ENCODE results near the gene ZFP90. TPM values are rescaled to one million over a fixed set of nuclear protein-coding genes. Genes with fewer than 3 reads are reported as not detected.

The ZFP90 gene
- 14.9 TPM for polyA plus RNA-seq (2012; ENCODE audit: insufficient read depth, insufficient read length, low read depth)

- peak; percentile 94 for DNase-seq
- Histone ChIP-seq H3K4me1 (no peaks in the 10 kb centered on the region), H3K27me3 (no peaks in the 10 kb centered on the region), H3K4me3 (ENCODE audit: low read depth, low read length) (peak within 1 kb of the TSS; percentile 87), H3K36me3 (no peaks in the 10 kb centered on the region; the same call in 1 of the 2 replicates), H3K9me3 (no peaks in the 10 kb centered on the region; the same call in 1 of the 2 replicates)
- TF ChIP-seq, protein P1, sequence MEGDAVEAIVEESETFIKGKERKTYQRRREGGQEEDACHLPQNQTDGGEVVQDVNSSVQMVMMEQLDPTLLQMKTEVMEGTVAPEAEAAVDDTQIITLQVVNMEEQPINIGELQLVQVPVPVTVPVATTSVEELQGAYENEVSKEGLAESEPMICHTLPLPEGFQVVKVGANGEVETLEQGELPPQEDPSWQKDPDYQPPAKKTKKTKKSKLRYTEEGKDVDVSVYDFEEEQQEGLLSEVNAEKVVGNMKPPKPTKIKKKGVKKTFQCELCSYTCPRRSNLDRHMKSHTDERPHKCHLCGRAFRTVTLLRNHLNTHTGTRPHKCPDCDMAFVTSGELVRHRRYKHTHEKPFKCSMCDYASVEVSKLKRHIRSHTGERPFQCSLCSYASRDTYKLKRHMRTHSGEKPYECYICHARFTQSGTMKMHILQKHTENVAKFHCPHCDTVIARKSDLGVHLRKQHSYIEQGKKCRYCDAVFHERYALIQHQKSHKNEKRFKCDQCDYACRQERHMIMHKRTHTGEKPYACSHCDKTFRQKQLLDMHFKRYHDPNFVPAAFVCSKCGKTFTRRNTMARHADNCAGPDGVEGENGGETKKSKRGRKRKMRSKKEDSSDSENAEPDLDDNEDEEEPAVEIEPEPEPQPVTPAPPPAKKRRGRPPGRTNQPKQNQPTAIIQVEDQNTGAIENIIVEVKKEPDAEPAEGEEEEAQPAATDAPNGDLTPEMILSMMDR (IDR thresholded peaks at IDR 0.05; ENCODE audit: low read depth, low read length) = no peak
Observed at GRCh38 chr16:68538880-68539701, at the start of gene ZFP90. Gene ZFP90 (plus strand): TSS chr16:68539291. CDS start chr16:68539793, 502 bp downstream.

DNA sequence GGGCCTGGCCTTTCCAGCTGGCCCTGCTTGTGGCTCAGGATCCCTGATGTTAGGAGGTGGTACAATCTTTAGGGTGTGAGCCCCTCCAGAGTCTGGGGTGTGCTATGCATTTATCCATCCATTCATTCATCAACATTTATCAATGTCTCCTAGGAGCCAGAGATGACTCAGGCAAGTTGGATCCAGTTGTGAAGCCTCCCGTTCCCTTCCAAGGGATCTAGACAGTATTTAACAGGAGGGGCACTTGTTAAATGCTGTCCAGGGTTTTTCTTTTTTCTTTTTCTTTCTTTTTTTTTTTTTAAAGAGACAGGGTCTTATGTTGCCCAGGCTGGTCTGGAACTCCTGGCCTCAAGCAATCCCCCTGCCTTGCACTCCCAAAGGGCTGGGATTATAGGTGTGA, 48.7 kb upstream of the ZFP90 start:
- Histone ChIP-seq H3K27me3 (no peaks in the 10 kb centered on the region), H3K4me3 (ENCODE audit: low read depth, low read length) (no peak overlapping the region), H3K36me3 (no peaks in the 10 kb centered on the region), H3K9me3 (no peaks in the 10 kb centered on the region; the same call in 1 of the 2 replicates), H3K4me1 (no peaks in the 10 kb centered on the region)
- no peak for DNase-seq
- TF ChIP-seq, protein P1 (IDR thresholded peaks at IDR 0.05; ENCODE audit: low read depth, low read length) = no peak

DNA sequence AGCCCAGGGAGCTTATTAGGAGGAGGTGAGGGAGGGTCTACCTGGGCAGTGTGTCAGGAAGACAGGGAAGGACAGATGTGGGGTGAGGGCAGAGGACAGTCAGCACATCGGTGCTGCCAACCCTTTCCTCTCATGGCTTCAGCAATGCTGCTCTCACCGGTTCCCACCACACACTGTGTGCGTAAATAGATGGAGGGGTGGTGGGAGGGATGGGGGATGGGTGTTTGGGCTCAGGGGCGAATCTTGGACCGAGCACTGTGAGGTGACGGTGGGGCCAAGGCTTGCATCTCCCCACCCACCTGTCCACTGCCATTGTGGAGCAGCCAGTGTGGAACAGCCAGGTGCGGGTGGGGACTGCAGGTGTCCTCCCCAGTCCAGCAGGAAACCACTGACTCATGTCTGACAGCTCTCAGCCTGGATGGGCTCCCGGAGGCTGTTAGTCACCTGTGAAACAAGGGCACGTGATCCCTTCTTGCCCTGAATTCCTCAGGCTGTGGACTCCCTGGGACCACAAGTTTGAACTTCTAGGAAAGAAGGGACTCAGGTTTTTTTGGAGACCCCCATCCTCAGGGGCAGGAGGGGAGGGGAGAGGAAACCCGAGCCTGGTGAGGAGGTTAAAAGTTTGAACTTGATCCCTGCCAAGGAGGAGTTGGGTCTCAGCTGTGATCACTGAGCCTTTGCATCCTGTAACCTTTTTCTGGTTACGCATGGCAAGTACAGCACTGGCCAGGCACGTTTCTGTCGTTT, 48.1 kb upstream of the ZFP90 start:
- Histone ChIP-seq H3K4me3 (ENCODE audit: low read depth, low read length) (no peak overlapping the region), H3K4me1 (no peaks in the 10 kb centered on the region; the same call in 1 of the 2 replicates), H3K36me3 (no peaks in the 10 kb centered on the region), H3K27me3 (no peaks in the 10 kb centered on the region), H3K9me3 (no peaks in the 10 kb centered on the region; the same call in 1 of the 2 replicates)
- TF ChIP-seq, protein P1 (IDR thresholded peaks at IDR 0.05; ENCODE audit: low read depth, low read length) = no peak
- DNase-seq = no peak

GRCh38 chr16:68491576-68491950, 47.5 kb upstream of the ZFP90 start:
- no peaks in the 10 kb centered on the region; the same call in 1 of the 2 replicates for H3K9me3 ChIP-seq
- TF ChIP-seq, protein P1 (IDR thresholded peaks at IDR 0.05; ENCODE audit: low read depth, low read length) = no peak
- H3K4me1 ChIP-seq = no peaks in the 10 kb centered on the region; the same call in 1 of the 2 replicates
- H3K36me3 ChIP-seq = no peaks in the 10 kb centered on the region
- no peaks in the 10 kb centered on the region for H3K27me3 ChIP-seq
- no peak for DNase-seq
- no peak overlapping the region for H3K4me3 ChIP-seq (ENCODE audit: low read depth, low read length)

DNA sequence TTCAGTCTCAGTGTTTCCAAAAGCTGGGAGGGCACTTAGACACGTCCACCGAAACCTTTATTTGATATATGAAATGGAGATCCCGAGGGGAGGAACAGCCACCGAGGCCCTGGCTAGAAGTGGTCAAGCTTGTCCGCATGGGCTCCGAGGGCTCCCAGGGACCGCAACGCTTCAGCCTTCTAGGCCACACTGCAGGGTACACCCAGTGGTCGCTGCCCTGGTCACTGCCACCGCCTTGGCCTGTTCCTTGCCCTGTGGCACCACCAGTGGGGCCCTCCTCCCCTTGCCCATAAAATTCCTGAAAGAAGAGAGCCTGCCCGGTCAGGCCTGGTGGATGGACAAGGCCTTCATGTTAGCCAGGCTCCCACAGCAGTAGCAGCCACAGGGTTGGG, 46.9 kb upstream of the ZFP90 start:
- no peak for DNase-seq
- Histone ChIP-seq H3K27me3 (no peaks in the 10 kb centered on the region), H3K4me3 (ENCODE audit: low read depth, low read length) (no peak overlapping the region), H3K36me3 (no peaks in the 10 kb centered on the region), H3K4me1 (peaks cover 5% of the 10 kb centered on the region), H3K9me3 (no peaks in the 10 kb centered on the region; the same call in 1 of the 2 replicates)
- TF ChIP-seq, protein P1 (IDR thresholded peaks at IDR 0.05; ENCODE audit: low read depth, low read length) = no peak
